GM21619 (cell line): ENCODE results near the gene TGFB2.

Experiments used
- ATAC-seq: cut with Tn5 transposase; IDR thresholded peaks from one replicate; pipeline ENCODE4 v1.9.1; 2021; ENCODE audit not compliant: unreplicated experiment

TGFB2 gene

DNA sequence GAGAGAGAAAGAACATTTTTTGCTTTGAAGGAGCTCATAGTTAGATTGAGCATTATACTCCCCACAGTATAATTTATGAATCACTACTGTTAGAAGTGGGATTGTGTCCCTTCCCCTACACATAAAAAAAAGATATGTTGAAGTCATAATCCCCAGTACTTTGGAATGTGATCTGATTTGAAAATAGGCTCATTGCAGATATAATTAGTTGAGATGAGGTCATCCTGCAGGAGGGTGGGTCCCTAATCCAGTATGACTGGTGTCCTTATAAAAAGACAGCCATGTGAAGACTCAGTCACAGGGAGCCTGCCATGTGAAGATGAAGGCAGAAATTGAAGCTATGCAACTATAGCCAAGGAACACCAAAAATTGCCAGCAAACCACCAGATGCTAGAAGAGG, 76.4 kb downstream of the TGFB2 start:
- no peak for ATAC-seq

DNA sequence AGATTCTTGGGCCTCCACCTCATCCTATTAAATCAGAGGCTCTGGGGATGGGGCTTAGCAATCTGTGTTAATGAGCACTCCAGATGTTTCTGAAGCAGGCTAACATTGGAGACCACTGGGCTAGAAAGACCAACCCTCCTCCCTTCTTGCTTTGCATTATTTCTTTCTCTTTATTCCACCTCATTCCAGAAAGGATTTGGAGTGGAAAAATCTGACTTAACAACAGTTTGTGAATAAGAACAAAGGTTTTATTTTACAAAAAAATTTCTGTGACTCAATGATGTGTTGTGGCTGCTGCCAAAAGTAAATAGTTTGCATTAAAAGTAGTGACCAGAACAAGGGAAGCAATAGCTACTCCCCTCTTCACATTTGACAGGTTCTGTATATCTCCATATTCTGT, 79.4 kb downstream of the TGFB2 start:
- ATAC-seq = no peak

DNA sequence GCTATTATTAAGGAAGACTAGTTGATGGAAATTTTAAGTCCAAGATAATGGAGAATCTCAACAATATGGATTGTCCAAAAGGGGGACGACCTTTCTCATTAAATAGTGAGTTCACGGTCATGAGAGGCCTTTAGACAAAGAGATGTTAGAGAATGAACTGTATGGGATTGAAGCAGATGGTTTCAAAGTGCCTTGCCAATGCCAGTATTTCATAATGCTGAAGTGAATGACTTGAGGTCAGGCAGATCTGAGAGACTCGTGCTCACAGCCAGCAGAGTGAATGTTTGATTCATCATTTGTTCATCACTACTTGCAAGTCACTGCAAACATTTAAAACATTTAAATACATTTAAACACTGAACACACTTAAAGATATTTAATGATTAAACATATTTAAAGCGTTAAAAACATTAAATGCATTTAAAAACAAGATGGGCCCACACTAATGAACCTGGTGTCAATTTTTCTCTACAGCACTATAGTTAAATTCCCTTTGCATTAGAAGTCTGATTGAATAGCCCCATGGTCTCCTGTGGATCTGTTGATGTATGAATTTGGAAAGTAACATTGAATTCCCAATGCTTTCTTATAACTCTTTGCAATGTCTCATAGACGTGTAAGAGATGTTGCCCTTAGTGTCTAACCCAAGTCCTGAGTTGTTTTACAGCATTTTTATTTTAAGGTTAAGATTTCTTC, 80.7 kb downstream of the TGFB2 start:
- ATAC-seq = no peak

DNA sequence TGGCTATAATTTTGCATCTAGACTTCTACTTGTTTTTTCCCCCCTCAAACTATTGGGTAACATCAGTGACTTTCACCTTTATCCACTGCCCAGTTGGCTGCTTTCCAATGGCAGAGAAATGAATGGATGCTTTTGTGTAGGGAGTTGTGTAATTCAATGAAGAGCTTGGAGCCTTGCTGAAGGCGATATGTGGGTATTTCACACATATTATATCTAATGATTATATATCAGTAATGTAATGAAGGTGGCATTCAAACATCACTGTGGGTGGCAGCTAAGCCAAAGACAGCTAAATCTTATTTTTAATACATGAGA, 81.2 kb downstream of the TGFB2 start:
- ATAC-seq = no peak

DNA sequence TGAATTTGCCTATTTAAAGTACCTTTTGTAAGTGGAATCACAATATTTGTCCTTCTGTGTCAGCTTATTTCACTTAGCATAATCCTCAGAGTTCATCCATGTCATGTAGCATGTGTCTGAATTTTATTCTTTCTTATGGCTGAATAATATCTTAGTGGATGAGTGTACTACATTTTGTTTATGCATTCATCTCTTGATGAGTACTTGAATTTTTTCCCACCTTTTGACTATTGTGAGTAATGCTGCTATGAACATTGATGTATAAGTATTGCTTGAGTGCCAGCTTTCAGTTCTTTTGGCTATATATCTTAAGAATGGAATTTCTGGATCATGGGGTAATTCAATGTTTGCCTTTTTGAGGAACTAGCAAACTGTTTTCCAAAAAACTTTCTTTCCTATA, 84.2 kb downstream of the TGFB2 start:
- no peak for ATAC-seq

DNA sequence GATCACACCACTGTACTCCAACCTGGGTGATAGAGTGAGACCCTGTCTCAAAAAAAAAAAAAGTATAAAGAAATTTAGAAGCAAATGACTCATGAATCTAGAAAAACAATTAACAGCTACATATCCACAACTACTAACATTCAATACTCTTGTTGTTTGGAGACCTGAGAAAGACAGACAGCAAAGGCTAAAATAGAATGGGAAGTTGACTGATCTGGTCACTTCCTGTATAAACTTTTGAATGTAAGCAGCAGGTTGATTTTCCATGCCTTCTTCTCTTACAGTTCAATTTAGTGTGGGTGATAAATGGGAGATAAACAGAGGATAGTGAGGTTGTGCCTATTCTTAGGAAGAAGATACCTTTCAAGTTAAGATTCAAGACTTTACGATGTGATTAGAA, 85.2 kb downstream of the TGFB2 start:
- no peak for ATAC-seq

DNA sequence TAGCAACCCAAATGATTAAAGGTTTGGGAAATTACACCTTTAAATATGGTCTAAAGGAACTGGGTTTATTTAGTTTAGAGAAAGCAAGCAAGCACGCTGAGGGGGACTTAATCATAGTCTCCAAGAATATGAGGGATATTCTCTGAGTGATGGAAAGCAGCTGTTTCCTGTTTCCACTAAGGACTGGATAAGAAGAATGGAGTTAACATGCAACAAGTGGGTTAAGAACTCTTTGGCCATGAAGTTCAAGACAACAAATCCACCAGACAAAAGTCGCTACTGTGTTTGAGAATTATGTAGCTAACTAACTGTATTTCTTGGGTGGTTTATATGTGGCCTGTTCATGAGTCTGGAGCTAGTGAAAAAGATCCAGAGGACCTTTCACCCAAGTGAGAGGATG, 85.7 kb downstream of the TGFB2 start:
- ATAC-seq = no peak

DNA sequence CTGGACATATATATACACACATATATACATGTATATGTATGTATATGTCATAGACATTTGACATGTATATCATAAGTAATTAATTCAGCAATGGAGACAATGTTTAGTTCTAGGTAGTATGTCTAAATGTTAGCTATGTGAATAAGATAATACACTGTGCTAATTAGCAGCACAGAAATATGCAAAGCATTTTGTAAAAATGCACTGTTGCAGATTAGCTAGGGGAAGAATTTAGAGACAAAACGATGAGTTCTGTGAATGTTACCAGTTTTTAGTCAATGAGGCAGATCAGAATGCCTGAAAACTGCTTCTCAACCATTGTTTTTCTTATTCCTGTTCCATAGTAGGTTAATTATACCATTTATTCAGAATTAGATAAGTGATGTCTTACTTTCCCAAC, 86.3 kb downstream of the TGFB2 start:
- no peak for ATAC-seq

DNA sequence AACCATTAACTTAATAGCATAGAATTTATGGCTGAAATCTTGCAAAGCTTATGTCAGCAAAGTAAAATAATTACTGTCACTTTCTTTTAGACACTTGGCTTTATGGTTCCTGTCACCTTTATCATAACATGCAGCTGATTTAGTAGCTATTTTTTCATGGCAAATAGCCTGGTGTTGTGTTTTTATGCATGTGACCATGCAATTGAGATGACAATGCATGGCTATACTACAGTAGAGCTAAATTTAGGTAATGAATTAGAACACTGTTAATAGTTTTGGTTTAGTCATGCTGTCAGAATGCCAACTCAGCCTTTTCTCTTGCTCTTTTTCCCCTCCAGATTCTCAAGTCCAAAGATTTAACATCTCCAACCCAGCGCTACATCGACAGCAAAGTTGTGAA, 88.6 kb downstream of the TGFB2 start:
- no peak for ATAC-seq

DNA sequence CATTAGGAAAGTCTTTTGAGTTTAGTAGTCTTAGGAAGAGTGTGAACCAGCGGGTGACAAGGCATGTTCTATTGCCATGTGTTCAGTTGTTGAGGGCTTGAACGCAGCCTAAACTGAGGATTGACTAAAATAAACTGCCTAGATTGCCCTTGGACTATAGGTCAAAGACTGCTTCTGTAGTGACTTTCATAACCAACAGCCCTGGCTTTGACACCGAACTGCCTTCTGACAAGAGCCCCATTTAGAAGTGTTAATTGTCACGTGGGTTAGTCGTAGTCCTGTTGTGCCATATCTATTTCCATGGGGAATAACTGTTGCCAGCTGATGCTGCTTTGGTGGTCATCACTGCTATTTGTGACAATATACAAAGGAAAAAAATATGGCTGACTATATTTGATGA, 90.4 kb downstream of the TGFB2 start:
- no peak for ATAC-seq

DNA sequence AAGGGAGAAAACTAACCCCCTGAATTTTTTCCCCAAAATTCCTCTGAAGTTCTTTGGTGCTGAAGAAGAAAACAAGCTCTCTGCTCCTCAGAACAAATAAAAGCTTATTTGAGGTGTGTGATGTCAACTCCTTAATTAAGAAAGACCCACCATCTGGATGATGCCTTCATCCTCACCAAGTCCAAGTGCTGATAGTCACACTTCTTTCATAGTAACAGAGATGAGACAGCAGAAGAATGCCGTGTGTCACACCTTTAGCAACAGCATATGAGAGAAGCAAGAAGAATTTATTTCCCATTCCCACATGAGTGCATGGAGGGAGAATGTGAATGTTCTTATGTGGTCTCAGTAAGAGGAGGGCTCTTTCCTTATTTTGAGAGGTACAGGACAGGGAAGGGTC, 91.2 kb downstream of the TGFB2 start:
- no peak for ATAC-seq

DNA sequence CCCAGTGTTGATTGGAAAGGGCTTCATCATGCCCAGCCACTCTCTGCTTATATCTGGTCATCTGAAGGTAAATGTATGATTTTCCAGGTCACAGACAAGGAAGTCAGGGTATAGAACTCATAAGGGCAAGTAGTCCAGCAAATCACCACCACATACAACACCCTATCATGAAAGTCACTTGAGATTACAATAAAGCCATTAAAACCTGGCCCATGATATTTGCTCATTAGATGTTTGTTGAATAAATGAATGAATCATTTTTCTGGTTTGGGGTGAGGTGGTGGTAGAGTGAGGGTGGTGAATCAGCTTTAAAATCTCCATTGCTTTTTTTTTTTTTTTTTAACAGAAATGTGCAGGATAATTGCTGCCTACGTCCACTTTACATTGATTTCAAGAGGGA, 91.9 kb downstream of the TGFB2 start:
- ATAC-seq = no peak

DNA sequence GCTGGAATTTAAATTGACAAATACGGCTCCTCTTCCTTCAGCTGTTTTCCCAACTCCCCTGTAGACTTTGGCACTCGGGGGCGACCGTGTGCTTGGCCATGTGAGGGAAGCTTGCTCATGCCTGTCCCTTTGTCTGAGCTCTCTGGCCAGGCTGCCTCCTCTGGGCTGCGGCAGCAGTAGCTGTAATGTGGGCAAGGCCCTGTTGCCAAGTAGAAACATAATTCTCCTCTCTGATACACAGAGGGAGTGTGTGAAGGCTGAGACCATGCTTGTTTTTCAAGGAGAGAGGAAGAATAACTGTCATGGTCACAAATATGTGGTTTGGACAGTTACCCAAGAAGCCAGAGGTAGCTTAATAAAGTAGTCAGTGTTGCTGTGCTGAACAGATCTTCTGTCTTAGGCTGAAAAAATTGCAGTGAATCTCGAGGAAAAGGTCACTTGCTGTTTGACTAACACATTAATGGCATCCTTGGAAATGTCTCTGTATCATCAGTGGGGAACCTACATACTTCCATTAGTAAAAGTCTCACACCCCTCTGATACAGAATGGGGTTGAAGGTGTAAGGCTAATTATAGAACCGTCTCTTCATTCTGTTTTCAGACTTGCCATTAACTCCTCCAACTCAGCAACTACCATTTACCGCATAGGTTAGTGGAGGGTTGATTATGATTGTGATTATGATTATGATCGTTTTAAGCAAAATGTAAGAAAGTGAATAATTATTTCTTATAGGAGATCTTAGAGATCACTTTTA, 94.6 kb downstream of the TGFB2 start:
- ATAC-seq = no peak

DNA sequence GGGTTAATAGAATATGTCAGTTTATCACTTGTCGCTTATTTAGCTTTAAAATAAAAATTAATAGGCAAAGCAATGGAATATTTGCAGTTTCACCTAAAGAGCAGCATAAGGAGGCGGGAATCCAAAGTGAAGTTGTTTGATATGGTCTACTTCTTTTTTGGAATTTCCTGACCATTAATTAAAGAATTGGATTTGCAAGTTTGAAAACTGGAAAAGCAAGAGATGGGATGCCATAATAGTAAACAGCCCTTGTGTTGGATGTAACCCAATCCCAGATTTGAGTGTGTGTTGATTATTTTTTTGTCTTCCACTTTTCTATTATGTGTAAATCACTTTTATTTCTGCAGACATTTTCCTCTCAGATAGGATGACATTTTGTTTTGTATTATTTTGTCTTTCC, 98.1 kb downstream of the TGFB2 start:
- no peak for ATAC-seq

DNA sequence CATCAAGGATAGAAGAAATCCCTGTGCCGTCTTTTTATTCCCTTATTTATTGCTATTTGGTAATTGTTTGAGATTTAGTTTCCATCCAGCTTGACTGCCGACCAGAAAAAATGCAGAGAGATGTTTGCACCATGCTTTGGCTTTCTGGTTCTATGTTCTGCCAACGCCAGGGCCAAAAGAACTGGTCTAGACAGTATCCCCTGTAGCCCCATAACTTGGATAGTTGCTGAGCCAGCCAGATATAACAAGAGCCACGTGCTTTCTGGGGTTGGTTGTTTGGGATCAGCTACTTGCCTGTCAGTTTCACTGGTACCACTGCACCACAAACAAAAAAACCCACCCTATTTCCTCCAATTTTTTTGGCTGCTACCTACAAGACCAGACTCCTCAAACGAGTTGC, 99.0 kb downstream of the TGFB2 start:
- ATAC-seq = no peak

DNA sequence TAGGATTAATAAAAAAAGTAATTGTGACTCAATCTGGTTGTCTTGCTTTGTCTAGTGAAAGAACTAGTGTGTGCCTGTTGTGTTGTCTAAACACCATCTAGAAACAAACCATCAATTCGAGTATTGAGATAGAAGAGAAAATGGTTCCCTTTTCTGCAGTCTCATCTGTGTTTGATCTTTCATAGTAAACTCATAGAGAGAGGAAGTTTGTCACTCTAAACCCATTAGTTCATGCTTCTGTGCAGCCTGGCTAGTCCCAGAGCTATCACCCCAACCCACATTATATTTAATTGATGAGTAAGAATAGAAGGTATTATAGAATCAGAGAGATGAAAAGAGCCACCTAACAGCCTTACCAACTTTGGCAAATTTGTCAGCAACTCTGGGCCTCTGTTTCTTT, 99.5 kb downstream of the TGFB2 start:
- ATAC-seq = no peak

DNA sequence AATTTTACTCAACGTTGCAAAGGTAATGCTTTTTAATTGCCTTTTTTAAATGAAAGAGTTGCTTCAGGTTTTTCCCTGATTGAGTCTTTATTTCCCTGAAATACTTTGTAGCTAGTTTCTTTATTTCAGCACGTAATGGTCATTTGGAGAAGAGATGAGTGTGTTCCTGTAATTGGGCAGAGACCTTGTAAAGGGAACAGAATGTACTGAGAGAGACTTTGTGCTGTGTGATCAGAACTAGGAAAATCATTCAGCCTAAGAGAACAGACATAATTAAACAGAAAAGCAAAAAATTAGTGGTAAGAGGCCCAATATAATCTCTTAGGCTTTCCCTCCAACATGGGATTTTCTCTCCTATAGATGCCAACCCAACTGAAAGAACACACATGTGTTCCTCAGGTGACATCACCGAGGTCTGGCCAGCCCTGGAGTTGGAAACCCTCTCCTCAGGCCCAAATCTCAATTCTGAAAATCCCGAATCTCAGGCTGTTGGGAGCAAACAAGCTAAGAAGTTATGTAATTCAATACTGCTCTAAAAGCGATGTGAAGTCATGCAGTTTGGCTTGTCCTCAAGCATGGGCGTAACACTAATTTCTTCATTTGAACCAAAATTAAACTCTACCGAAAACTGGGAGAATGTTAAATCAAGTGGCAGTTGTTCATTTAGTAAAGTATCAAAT, 102.0 kb downstream of the TGFB2 start:
- ATAC-seq = no peak

DNA sequence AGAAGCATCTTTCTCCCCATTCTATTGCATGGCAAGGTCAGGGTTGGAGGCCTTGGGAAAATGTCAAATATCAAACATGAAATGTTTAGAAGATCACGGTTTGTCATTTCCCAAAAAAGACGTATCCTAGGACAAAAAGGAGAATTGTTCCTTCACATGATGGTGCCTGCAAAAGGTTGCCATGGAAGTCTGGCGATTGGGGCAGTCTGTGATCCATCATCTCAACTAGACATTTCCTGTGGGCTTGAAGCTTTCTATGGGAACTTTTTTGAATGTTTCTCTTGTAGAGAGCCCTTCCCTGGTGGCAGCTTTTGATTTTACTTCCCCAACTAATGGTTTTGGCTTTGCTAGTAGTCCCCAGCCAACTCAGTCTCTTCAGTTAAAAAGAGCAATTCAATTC, 106.3 kb downstream of the TGFB2 start:
- no peak for ATAC-seq

DNA sequence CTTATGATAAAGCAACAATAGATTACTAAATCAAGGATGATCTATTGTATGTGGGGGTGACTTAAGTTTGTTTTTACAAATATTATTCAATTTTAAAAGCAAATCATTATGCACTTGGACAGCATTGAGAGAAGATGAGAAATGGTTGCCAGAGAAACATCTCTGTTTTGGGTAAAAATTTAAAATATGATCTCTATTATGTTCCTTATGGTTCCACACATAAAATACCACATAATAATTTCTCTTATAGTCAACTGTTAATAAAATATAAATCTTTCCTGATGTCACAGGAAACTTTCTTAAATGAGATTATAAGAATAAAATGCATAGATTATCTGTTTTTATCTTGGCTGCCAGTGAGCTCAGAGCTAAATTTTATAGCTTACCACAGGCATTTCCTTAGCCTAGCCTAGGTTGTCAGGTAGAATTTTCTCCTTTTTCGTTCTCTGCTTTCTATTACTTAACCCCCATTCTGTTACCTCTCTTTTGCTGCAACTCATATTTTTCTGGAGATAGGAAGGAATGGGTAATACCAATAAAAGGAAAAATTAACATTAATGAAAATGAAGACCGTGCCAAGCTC, 109.7 kb downstream of the TGFB2 start:
- no peak for ATAC-seq

DNA sequence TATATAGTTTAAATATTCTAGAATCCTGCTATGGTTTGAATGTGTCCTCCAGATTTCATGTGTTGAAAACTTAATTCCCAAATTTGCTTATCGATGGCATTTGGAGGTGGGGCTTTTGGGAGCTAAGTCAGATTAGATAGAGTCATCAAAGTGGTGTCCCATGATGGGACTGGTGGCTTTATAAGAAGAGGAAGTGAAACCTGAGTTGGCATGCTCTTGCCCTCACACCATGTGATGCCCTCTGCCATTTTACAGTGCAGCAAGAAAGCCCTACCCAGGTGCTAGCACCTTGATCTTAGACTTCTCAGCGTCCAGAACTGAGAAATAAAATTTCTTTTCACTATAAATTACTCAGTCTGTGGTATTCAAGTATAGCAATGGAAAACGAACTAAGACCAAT, 111.3 kb downstream of the TGFB2 start:
- ATAC-seq = no peak

DNA sequence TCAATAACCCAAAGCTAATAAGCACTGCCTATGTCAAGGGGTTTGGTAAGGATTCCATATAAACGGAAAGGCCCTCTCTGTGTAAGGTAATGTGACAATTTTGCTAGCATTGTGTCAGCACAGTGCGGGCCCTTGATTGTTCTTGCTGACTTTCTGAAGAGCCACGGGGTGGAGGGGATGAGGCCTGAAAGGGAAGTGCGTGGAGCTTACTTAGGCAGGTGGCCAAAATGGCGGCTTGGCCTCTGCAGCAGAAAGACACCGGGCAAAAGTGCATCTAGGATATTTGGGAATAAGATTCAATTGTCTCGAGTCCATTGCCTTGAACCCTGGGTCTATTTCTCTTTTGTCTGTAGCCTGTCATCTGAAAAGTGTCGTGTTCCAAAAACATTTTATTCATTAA, 114.3 kb downstream of the TGFB2 start:
- no peak for ATAC-seq
